ENCODE results near the gene GALNTL6.

GALNTL6 gene

DNA sequence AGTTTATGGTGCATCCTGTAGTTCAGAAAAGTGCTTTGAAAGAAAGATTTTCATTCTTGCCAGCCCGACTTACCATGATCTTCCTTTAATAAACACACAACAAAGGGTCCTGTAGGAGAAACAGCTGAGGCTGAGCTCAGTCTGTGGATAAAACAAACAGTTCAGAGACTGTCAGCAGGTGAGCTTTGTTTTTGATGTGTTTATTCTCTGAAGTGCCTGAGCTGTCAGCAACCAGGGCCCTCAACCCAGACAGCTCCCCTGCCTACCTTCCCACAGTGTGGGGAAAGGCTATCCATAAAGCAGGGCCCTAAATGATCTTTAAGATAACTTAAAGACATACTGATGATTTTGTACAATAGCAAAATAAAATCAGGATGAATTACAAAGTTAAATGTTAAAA lies 896.2 kb downstream of the GALNTL6 start:
- H3K27ac ChIP-seq (ENCODE audit: poor library complexity, severe bottlenecking) = no peak overlapping the region
- ATAC-seq (ENCODE audit: low read depth) (no peak), DNase-seq (ENCODE audit: low spot score) (no peak)
- no peaks in the 10 kb centered on the region for H3K4me1 ChIP-seq (ENCODE audit: insufficient read depth, poor library complexity, severe bottlenecking)
- no peaks in the 10 kb centered on the region for H3K9me3 ChIP-seq (ENCODE audit: severe bottlenecking)
- no peak for TF ChIP-seq CTCF (IDR thresholded peaks at IDR 0.05; ENCODE audit: poor library complexity, severe bottlenecking)
- H3K4me3 ChIP-seq (ENCODE audit: severe bottlenecking) = no peak overlapping the region
- no peaks in the 10 kb centered on the region for H3K27me3 ChIP-seq (ENCODE audit: insufficient read depth, poor library complexity, severe bottlenecking)
- no peaks in the 10 kb centered on the region for H3K36me3 ChIP-seq (ENCODE audit: low read depth)

GRCh38 chr4:172716291-172716690 lies 903.1 kb downstream of the GALNTL6 start:
- no peak for TF ChIP-seq CTCF (IDR thresholded peaks at IDR 0.05; ENCODE audit: poor library complexity, severe bottlenecking)

DNA sequence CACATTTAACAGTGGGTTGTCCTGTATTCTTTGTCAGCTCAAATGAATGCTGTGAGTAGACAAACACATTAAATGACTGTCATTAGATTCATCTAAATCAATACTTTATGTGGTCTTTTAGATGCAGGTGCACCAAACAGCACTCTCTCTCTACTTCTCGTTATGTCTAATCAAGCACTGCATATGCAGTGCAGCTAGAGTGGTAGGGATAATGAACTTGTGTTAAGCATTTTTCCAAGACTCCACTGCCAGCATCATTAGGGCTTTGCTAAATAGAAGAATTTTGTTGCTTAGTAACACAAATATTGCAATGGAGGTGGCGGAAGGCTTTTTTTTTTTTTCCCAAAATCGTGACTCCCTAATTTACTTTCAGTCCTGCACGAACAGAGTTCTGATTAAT lies 908.5 kb downstream of the GALNTL6 start:
- Histone ChIP-seq H3K27me3 (ENCODE audit: insufficient read depth, poor library complexity, severe bottlenecking) (no peaks in the 10 kb centered on the region), H3K4me1 (ENCODE audit: insufficient read depth, poor library complexity, severe bottlenecking) (no peaks in the 10 kb centered on the region), H3K4me3 (ENCODE audit: severe bottlenecking) (no peak overlapping the region), H3K36me3 (ENCODE audit: low read depth) (no peaks in the 10 kb centered on the region), H3K9me3 (ENCODE audit: severe bottlenecking) (no peaks in the 10 kb centered on the region), H3K27ac (ENCODE audit: poor library complexity, severe bottlenecking) (no peak overlapping the region)
- no peak for TF ChIP-seq CTCF (IDR thresholded peaks at IDR 0.05; ENCODE audit: poor library complexity, severe bottlenecking)
- no peak for DNase-seq (ENCODE audit: low spot score)
- no peak for ATAC-seq (ENCODE audit: low read depth)

More at GRCh38 chr4:172716291-172716690, 903.1 kb downstream of the GALNTL6 start:
- DNase-seq (ENCODE audit: low spot score) (no peak), ATAC-seq (ENCODE audit: low read depth) (no peak)
- H3K27me3 ChIP-seq (ENCODE audit: insufficient read depth, poor library complexity, severe bottlenecking) = no peaks in the 10 kb centered on the region
- no peaks in the 10 kb centered on the region for H3K36me3 ChIP-seq (ENCODE audit: low read depth)
- no peak overlapping the region for H3K4me3 ChIP-seq (ENCODE audit: severe bottlenecking)
- no peak overlapping the region for H3K27ac ChIP-seq (ENCODE audit: poor library complexity, severe bottlenecking)
- no peaks in the 10 kb centered on the region for H3K4me1 ChIP-seq (ENCODE audit: insufficient read depth, poor library complexity, severe bottlenecking)
- no peaks in the 10 kb centered on the region for H3K9me3 ChIP-seq (ENCODE audit: severe bottlenecking)

DNA sequence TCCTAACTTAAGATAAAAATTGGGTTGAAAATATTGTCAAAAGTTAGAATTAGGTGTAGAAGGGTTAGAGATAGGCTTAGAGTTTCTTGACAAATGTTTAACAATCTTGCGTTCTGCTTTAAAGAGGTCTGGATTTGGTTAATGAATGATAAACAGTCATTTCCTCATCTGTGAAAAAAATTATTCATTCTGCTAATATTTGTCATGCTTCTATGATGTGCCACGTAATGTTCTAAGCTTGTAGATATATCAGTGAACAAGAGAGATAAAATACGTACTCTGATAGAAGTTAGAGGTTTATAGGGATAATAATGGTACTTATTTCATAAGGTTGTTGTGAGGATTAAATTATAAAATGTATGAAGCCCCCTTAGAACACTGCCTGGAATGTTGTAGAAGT lies 912.4 kb downstream of the GALNTL6 start:
- peak; percentile 61; the same call in 2 of the 3 replicates for ATAC-seq (ENCODE audit: low read depth)
- TF ChIP-seq CTCF (IDR thresholded peaks at IDR 0.05; ENCODE audit: poor library complexity, severe bottlenecking) = no peak
- Histone ChIP-seq H3K27me3 (ENCODE audit: insufficient read depth, poor library complexity, severe bottlenecking) (no peaks in the 10 kb centered on the region), H3K4me1 (ENCODE audit: insufficient read depth, poor library complexity, severe bottlenecking) (no peaks in the 10 kb centered on the region), H3K27ac (ENCODE audit: poor library complexity, severe bottlenecking) (no peak overlapping the region), H3K36me3 (ENCODE audit: low read depth) (no peaks in the 10 kb centered on the region), H3K9me3 (ENCODE audit: severe bottlenecking) (no peaks in the 10 kb centered on the region), H3K4me3 (ENCODE audit: severe bottlenecking) (no peak overlapping the region)
- DNase-seq (ENCODE audit: low spot score) = no peak

GRCh38 chr4:172726001-172726423 lies 912.8 kb downstream of the GALNTL6 start:
- H3K9me3 ChIP-seq (ENCODE audit: severe bottlenecking) = no peaks in the 10 kb centered on the region
- no peaks in the 10 kb centered on the region for H3K36me3 ChIP-seq (ENCODE audit: low read depth)
- no peaks in the 10 kb centered on the region for H3K4me1 ChIP-seq (ENCODE audit: insufficient read depth, poor library complexity, severe bottlenecking)
- H3K27ac ChIP-seq (ENCODE audit: poor library complexity, severe bottlenecking) = no peak overlapping the region
- ATAC-seq (ENCODE audit: low read depth) (peak; percentile 29; the same call in 2 of the 3 replicates), DNase-seq (ENCODE audit: low spot score) (no peak)
- H3K4me3 ChIP-seq (ENCODE audit: severe bottlenecking) = no peak overlapping the region
- TF ChIP-seq CTCF (IDR thresholded peaks at IDR 0.05; ENCODE audit: poor library complexity, severe bottlenecking) = no peak
- no peaks in the 10 kb centered on the region for H3K27me3 ChIP-seq (ENCODE audit: insufficient read depth, poor library complexity, severe bottlenecking)

Measured in RWPE2 (cell line).